GM12891 (cell line): ENCODE results near the gene DAAM1.

Source experiments
- POLR2A ChIP-seq: IDR thresholded peaks from 2 replicates; pipeline ENCODE4 v1.6.1; 2011; ENCODE audit warnings: low read depth, low read length, control low read depth
- POLR2AphosphoS5 ChIP-seq: IDR thresholded peaks from 2 replicates; pipeline ENCODE4 v1.6.1; 2011; ENCODE audit warnings: low read depth, low read length, control low read depth

DNA sequence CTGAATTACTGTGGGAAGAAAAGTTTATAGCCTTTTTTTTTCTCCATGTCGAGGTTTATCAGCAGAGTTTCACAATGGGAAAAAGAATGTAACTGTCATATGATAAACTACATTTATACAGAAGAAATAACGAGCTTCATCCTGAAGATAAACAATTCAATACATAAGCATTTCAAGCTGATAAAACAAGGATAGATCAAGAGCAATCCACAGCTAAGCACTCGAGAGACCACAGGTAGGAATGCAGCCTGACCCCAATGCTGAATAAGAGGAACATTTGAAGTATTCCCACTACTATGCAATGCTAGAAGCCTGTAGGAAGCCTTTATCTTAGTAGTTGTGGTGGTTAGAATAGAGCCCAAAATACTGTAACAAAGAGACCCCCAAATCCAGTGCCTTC is 32.6 kb upstream of the DAAM1 start:
- no peak for TF ChIP-seq POLR2AphosphoS5
- TF ChIP-seq POLR2A, result no peak
